Esophagus squamous epithelium (tissue), 4 donors: ENCODE results near the gene GRIP2.

Experiments
- POLR2A ChIP-seq, 4 donors: fragments of 450-650 bp; IDR thresholded peaks; one replicate each; pipeline ENCODE4 v1.6.1; 2017; ENCODE audit warnings: antibody characterized with exemption in 4 of 4, mild to moderate bottlenecking in 4 of 4, moderate library complexity in 3 of 4
- TF ChIP-seq, protein P1 (sequence below), 6 experiments: fragments of 450-650 bp in 4 of 6; fragments of 200-600 bp in 2 of 6; sonication (generic) in 2 of 6; IDR thresholded peaks; one replicate each; pipeline ENCODE4 v1.5.1; 2016 to 2019; ENCODE audit warnings: antibody characterized with exemption in 6 of 6, mild to moderate bottlenecking in 4 of 6, moderate library complexity in 4 of 6

DNA sequence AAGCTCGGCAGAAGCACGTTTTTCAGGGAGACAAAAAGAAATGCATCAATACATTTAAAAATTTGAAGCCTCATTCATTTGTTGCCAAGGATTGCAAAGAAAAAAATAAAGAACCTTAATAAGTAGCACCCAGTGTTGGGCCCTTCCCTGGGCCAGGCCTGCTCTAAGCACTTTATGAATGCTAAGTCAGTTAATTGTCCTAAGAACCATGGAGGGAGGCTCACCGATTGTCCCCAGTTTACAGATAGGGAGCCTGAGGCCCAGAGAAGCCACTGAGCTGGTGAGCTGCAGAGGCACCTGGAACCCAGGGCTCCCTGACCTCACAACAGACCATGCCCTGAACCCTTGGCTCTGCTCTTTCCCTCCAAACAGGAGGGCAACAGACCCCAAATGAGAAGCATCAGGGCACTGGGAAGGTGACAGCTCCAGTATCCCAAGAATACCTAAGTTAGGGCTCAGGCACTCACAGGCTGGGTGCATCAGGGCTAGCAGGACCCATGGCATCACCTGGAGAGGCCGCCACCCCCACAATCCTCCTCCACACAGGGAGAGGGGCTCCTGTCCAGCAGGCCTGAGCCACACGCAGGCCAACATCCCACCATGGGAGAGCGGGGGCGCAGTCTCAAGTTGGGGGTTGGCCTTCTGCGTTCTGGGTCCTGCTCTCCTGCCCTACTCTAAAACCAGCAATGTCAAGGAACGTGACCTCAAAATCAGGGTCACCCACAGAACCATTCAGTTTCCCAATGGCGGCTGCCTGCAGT is 3.9 kb downstream of the GRIP2 start:
- TF ChIP-seq, protein P1, sequence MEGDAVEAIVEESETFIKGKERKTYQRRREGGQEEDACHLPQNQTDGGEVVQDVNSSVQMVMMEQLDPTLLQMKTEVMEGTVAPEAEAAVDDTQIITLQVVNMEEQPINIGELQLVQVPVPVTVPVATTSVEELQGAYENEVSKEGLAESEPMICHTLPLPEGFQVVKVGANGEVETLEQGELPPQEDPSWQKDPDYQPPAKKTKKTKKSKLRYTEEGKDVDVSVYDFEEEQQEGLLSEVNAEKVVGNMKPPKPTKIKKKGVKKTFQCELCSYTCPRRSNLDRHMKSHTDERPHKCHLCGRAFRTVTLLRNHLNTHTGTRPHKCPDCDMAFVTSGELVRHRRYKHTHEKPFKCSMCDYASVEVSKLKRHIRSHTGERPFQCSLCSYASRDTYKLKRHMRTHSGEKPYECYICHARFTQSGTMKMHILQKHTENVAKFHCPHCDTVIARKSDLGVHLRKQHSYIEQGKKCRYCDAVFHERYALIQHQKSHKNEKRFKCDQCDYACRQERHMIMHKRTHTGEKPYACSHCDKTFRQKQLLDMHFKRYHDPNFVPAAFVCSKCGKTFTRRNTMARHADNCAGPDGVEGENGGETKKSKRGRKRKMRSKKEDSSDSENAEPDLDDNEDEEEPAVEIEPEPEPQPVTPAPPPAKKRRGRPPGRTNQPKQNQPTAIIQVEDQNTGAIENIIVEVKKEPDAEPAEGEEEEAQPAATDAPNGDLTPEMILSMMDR (IDR thresholded peaks at IDR 0.05): no peak
- TF ChIP-seq POLR2A (IDR thresholded peaks at IDR 0.05): no peak
